GM19239 (cell line): ENCODE measurements around the gene E2F7.

Experiments
- DNase-seq: peaks from one replicate; pipeline ENCODE4 v3.0.0; 2011; ENCODE audit warnings: low spot score; ENCODE audit not compliant: insufficient read length
- FAIRE-seq: peaks from 2 replicates; lab custom pipeline; 2011; peaks lifted over from hg19 to GRCh38; lab: Jason Lieb, UNC

Gene E2F7

GRCh38 chr12:77032406-77032805 lies 33.0 kb downstream of the E2F7 start:
- no peak for FAIRE-seq
- DNase-seq, result no peak

- DNase-seq (no peak), FAIRE-seq (no peak)
Observed at GRCh38 chr12:77031745-77032144, 33.6 kb downstream of the E2F7 start.

GRCh38 chr12:77025782-77026314 lies 39.5 kb downstream of the E2F7 start:
- DNase-seq (no peak), FAIRE-seq (no peak)

- FAIRE-seq (no peak), DNase-seq (no peak)
Observed at GRCh38 chr12:77023501-77023900, 41.9 kb downstream of the E2F7 start.

- DNase-seq (no peak), FAIRE-seq (no peak)
Observed at GRCh38 chr12:77019920-77020319, 45.4 kb downstream of the E2F7 start.

- no peak for DNase-seq
- no peak for FAIRE-seq
Observed at GRCh38 chr12:77016606-77017005, 48.8 kb downstream of the E2F7 start.

GRCh38 chr12:77013091-77013490 lies 52.3 kb downstream of the E2F7 start:
- no peak for DNase-seq
- FAIRE-seq, result no peak

GRCh38 chr12:77010691-77011548 lies 54.4 kb downstream of the E2F7 start:
- DNase-seq (peak; percentile 41), FAIRE-seq (peak; percentile 90)

- no peak for DNase-seq
- FAIRE-seq, result no peak
Observed at GRCh38 chr12:77007476-77007875, 57.9 kb downstream of the E2F7 start.

- FAIRE-seq (no peak), DNase-seq (no peak)
Observed at GRCh38 chr12:77005611-77006098, 59.7 kb downstream of the E2F7 start.

- FAIRE-seq, result no peak
- no peak for DNase-seq
Observed at GRCh38 chr12:77003914-77004313, 61.5 kb downstream of the E2F7 start.

- DNase-seq, result no peak
- no peak for FAIRE-seq
Observed at GRCh38 chr12:77003246-77003645, 62.1 kb downstream of the E2F7 start.

- DNase-seq, result no peak
- FAIRE-seq, result no peak
Observed at GRCh38 chr12:77002382-77002781, 63.0 kb downstream of the E2F7 start.

- FAIRE-seq, result no peak
Observed at GRCh38 chr12:77001276-77001675, 64.1 kb downstream of the E2F7 start.

GRCh38 chr12:76998908-76999556 lies 66.3 kb downstream of the E2F7 start:
- FAIRE-seq (no peak), DNase-seq (no peak)

More at GRCh38 chr12:77001276-77001675, 64.1 kb downstream of the E2F7 start:
- DNase-seq, result no peak

- FAIRE-seq (no peak), DNase-seq (no peak)
Observed at GRCh38 chr12:76998386-76998785, 67.0 kb downstream of the E2F7 start.

GRCh38 chr12:76997011-76997780 lies 68.2 kb downstream of the E2F7 start:
- no peak for FAIRE-seq
- no peak for DNase-seq

GRCh38 chr12:76990716-76991115 lies 74.7 kb downstream of the E2F7 start:
- FAIRE-seq (no peak), DNase-seq (no peak)

- no peak for DNase-seq
- no peak for FAIRE-seq
Observed at GRCh38 chr12:76984566-76984965, 80.8 kb downstream of the E2F7 start.

GRCh38 chr12:76983420-76983819 lies 81.9 kb downstream of the E2F7 start:
- FAIRE-seq (no peak), DNase-seq (no peak)
